SK-N-SH treated with all-trans-retinoic acid at 6 μM for 48 hours (cell line): ENCODE data around the gene TRPC1.

Experiments used
- CREB5 ChIP-seq: fragments of 250-450 bp; sonication (Bioruptor Pico); IDR thresholded peaks from 2 replicates; pipeline ENCODE4 v1.5.1; 2020; ENCODE audit warnings: low read depth, mild to moderate bottlenecking, moderate library complexity
- CSDC2 ChIP-seq: fragments of 250-450 bp; sonication (Bioruptor Pico); IDR thresholded peaks from 2 replicates; pipeline ENCODE4 v1.5.0; 2020; ENCODE audit warnings: mild to moderate bottlenecking, moderate library complexity
- CSRNP3 ChIP-seq: fragments of 250-450 bp; sonication (Bioruptor Pico); IDR thresholded peaks from 2 replicates; pipeline ENCODE4 v1.5.1; 2021; ENCODE audit warnings: mild to moderate bottlenecking, moderate library complexity
- ESRRG ChIP-seq: fragments of 250-450 bp; sonication (Bioruptor Pico); IDR thresholded peaks from 2 replicates; pipeline ENCODE4 v1.6.1; 2021; ENCODE audit warnings: mild to moderate bottlenecking
- GLIS3 ChIP-seq: fragments of 250-450 bp; sonication (Bioruptor Pico); IDR thresholded peaks from 2 replicates; pipeline ENCODE4 v1.5.0; 2020; ENCODE audit warnings: mild to moderate bottlenecking, moderate library complexity
- ISL1 ChIP-seq: fragments of 250-450 bp; sonication (Bioruptor Pico); IDR thresholded peaks from 2 replicates; pipeline ENCODE4 v2.1.2; 2022; ENCODE audit warnings: mild to moderate bottlenecking, moderate library complexity
- OSR1 ChIP-seq: fragments of 250-450 bp; sonication (Bioruptor Pico); IDR thresholded peaks from 2 replicates; pipeline ENCODE4 v1.8.0; 2022; ENCODE audit warnings: moderate library complexity, mild to moderate bottlenecking, inconsistent platforms
- PATZ1 ChIP-seq: fragments of 250-450 bp; sonication (Bioruptor Pico); IDR thresholded peaks from 2 replicates; pipeline ENCODE4 v1.8.0; 2020; ENCODE audit warnings: mild to moderate bottlenecking, moderate library complexity, borderline replicate concordance
- POU6F1 ChIP-seq: fragments of 250-450 bp; sonication (Bioruptor Pico); IDR thresholded peaks from 2 replicates; pipeline ENCODE4 v1.8.0; 2021; ENCODE audit warnings: low read depth, mild to moderate bottlenecking, moderate library complexity, borderline replicate concordance
- ZC3H10 ChIP-seq: fragments of 250-450 bp; sonication (Bioruptor Pico); IDR thresholded peaks from 2 replicates; pipeline ENCODE4 v1.5.1; 2021; ENCODE audit warnings: mild to moderate bottlenecking, moderate library complexity
- ZFP3 ChIP-seq: fragments of 250-450 bp; sonication (Bioruptor Pico); IDR thresholded peaks from 2 replicates; pipeline ENCODE4 v1.5.0; 2020; ENCODE audit warnings: mild to moderate bottlenecking, moderate library complexity
- ZFP30 ChIP-seq: fragments of 450-650 bp; formaldehyde crosslinking; IDR thresholded peaks from 2 replicates; pipeline ENCODE4 v1.5.0; 2022; ENCODE audit warnings: mild to moderate bottlenecking, moderate library complexity
- ZNF70 ChIP-seq: fragments of 450-650 bp; formaldehyde crosslinking; IDR thresholded peaks from 2 replicates; pipeline ENCODE4 v1.5.0; 2020; ENCODE audit warnings: mild to moderate bottlenecking, moderate library complexity
- ZNF8 ChIP-seq: fragments of 450-650 bp; formaldehyde crosslinking; IDR thresholded peaks from 2 replicates; pipeline ENCODE4 v1.5.0; 2020; ENCODE audit warnings: mild to moderate bottlenecking, moderate library complexity

GRCh38 chr3:142706321-142707127 is 17.3 kb upstream of the TRPC1 start:
- TF ChIP-seq ESRRG (CRISPR knock-in tag) (no peak), ZNF8 (CRISPR knock-in tag) (no peak), CREB5 (CRISPR knock-in tag) (no peak), GLIS3 (no peak), ZNF70 (CRISPR knock-in tag) (no peak), ZFP30 (CRISPR knock-in tag) (no peak), PATZ1 (CRISPR knock-in tag) (no peak), OSR1 (CRISPR knock-in tag) (no peak), CSDC2 (no peak), ZC3H10 (no peak), ISL1 (no peak), CSRNP3 (CRISPR knock-in tag) (no peak), POU6F1 (no peak), ZFP3 (CRISPR knock-in tag) (no peak)
